Central memory CD8-positive, alpha-beta T cell (primary cell): ENCODE results near the gene DPF3.

Experiments used
- ATAC-seq: fragments of 150-1000 bp; cut with Tn5 transposase; replicated peaks from 2 replicates; pipeline ENCODE4 v1.10.0; 2022; ENCODE audit warnings: mild to moderate bottlenecking, moderate FRiP score, moderate number of reproducible peaks; ENCODE audit not compliant: poor library complexity, severe bottlenecking; ENCODE audit errors: extremely low read depth
- DNase-seq, 2 donors: peaks; one replicate each; pipeline ENCODE4 v3.0.0; 2021; ENCODE audit warnings: low spot score in 2 of 2
- H3K27ac Mint-ChIP-seq: one replicate; pipeline ENCODE4 v1.8.0; 2022; ENCODE audit warnings: low read depth, mild to moderate bottlenecking, moderate library complexity, mixed read lengths
- H3K27me3 Mint-ChIP-seq: one replicate; pipeline ENCODE4 v1.8.0; 2022; ENCODE audit warnings: mixed read lengths
- H3K36me3 Mint-ChIP-seq: one replicate; pipeline ENCODE4 v1.8.0; 2022; ENCODE audit warnings: mild to moderate bottlenecking, moderate library complexity, mixed read lengths; ENCODE audit not compliant: insufficient read depth
- H3K4me1 Mint-ChIP-seq: one replicate; pipeline ENCODE4 v1.8.0; 2022; ENCODE audit warnings: mixed read lengths
- H3K4me3 Mint-ChIP-seq: one replicate; pipeline ENCODE4 v1.8.0; 2022; ENCODE audit warnings: mild to moderate bottlenecking, moderate library complexity, mixed read lengths
- H3K9me3 Mint-ChIP-seq: one replicate; pipeline ENCODE4 v1.8.0; 2022; ENCODE audit warnings: mixed read lengths

The DPF3 gene

DNA sequence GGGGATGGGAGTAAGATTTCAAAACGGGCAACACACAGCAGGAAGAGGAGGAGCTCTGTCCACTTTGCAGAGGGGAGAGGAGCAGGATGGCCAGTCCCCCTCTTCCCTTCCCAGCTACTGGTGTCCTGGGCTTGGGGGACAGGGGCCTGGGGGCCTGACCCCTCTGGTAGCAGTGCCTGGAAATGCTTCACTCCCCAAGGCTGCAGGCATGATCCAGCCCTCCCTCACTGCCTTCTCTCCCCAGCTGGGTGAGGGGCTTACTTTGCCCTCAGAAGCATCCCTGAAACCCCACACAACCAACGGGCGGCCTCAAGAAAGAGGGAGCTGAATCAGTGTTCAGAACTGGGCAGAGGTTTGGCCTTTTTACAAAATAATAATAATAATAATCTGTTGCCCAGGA is 279.5 kb downstream of the DPF3 start:
- Mint-ChIP-seq H3K27ac (no peak overlapping the region), H3K36me3 (no peaks in the 10 kb centered on the region), H3K27me3 (peaks cover 64% of the 10 kb centered on the region), H3K4me3 (no peak overlapping the region), H3K4me1 (no peaks in the 10 kb centered on the region), H3K9me3 (no peaks in the 10 kb centered on the region)
- DNase-seq (no peak), ATAC-seq (no peak)

GRCh38 chr14:72613975-72614319 is 280.0 kb downstream of the DPF3 start:
- Mint-ChIP-seq H3K36me3 (no peaks in the 10 kb centered on the region), H3K4me3 (no peak overlapping the region), H3K9me3 (no peaks in the 10 kb centered on the region), H3K4me1 (no peaks in the 10 kb centered on the region), H3K27me3 (peaks cover 68% of the 10 kb centered on the region), H3K27ac (no peak overlapping the region)
- no peak for DNase-seq
- ATAC-seq, result no peak

DNA sequence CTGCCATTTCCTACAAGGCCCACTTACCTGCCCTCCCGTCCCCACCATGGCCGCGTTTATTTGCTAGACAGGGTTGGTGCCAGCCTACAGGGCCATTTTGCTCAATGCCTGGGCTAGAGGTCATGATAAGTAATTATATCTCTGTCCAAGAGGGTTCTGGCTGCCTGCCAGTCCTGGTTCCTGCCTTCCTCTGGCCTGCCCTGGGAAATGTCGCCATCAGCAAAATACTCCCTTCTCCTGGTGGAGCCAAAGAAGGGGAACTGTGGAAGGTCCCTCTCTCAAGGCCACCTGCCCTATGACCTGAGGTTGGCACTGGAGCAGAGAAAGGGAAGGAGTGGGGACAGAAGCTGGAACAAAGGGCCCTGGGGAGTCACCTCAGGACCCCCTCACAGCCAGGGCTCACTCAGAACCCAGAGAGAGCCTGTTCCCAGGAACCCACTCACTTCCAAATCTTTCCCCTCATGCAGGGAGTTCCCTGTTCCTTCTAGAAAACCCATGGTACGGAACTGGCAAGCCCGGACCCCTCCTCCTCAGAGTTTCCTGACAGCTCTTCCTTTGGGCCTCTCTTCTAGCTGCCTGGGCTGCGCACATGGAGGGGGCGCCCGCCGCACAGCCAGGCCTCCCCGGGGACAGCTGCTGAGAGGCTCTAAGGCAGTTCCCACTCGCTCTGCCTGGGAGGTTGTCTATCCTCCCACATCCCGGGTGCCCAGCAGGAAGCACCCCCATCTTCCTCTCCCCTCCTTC is 280.5 kb downstream of the DPF3 start:
- no peak overlapping the region for H3K4me3 Mint-ChIP-seq
- no peak overlapping the region for H3K27ac Mint-ChIP-seq
- no peak for ATAC-seq
- no peaks in the 10 kb centered on the region for H3K36me3 Mint-ChIP-seq
- H3K27me3 Mint-ChIP-seq, result peaks cover 73% of the 10 kb centered on the region
- no peak for DNase-seq
- no peaks in the 10 kb centered on the region for H3K4me1 Mint-ChIP-seq
- no peaks in the 10 kb centered on the region for H3K9me3 Mint-ChIP-seq

DNA sequence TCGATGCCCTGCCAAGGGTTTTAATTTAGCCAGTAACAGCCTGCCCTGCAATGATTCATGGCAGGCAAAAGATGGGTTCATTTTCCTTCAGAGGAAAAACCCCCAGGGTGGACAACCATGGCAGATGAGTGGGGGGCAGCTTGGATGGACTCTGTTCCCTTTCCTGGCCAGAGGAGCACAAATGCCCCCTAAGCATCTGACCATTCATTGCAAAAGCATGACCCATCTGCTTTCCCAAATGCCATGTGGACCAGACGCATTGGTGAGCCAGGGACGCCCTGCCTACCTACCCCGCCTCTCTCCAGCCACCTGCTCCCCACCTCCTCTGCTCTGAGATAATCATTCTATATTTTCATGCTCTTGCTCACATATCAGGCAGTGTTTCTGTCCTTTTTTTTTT is 281.9 kb downstream of the DPF3 start:
- Mint-ChIP-seq H3K4me1 (no peaks in the 10 kb centered on the region), H3K9me3 (no peaks in the 10 kb centered on the region), H3K4me3 (no peak overlapping the region), H3K27ac (no peak overlapping the region), H3K27me3 (peaks cover 69% of the 10 kb centered on the region), H3K36me3 (no peaks in the 10 kb centered on the region)
- no peak for DNase-seq
- ATAC-seq, result no peak

GRCh38 chr14:72611506-72611905 is 282.4 kb downstream of the DPF3 start:
- Mint-ChIP-seq H3K27me3 (peaks cover 64% of the 10 kb centered on the region), H3K9me3 (no peaks in the 10 kb centered on the region), H3K27ac (no peak overlapping the region), H3K4me3 (no peak overlapping the region), H3K4me1 (no peaks in the 10 kb centered on the region), H3K36me3 (no peaks in the 10 kb centered on the region)
- DNase-seq (no peak), ATAC-seq (no peak)

DNA sequence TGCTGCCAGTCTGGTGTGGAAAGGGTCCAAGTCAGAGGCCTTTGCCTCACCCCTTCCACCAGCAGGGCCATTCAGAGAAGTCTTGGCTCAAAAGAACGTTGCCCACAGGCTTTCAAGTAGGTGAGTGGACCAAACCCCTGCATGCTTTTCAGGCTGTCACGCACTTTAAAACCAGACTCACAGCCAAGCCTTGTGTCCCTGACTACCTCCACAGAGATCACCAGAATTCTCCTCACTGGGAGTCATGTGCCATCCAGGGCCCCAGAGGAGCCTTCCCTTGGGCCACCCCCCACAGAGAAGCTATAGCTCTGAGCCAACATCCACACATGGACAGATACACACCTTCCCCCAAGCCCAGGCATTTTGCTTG is 283.1 kb downstream of the DPF3 start:
- H3K27me3 Mint-ChIP-seq, result peaks cover 57% of the 10 kb centered on the region
- H3K36me3 Mint-ChIP-seq, result no peaks in the 10 kb centered on the region
- no peak for ATAC-seq
- no peak overlapping the region for H3K4me3 Mint-ChIP-seq
- H3K27ac Mint-ChIP-seq, result no peak overlapping the region
- DNase-seq, result no peak
- no peaks in the 10 kb centered on the region for H3K9me3 Mint-ChIP-seq
- H3K4me1 Mint-ChIP-seq, result no peaks in the 10 kb centered on the region

DNA sequence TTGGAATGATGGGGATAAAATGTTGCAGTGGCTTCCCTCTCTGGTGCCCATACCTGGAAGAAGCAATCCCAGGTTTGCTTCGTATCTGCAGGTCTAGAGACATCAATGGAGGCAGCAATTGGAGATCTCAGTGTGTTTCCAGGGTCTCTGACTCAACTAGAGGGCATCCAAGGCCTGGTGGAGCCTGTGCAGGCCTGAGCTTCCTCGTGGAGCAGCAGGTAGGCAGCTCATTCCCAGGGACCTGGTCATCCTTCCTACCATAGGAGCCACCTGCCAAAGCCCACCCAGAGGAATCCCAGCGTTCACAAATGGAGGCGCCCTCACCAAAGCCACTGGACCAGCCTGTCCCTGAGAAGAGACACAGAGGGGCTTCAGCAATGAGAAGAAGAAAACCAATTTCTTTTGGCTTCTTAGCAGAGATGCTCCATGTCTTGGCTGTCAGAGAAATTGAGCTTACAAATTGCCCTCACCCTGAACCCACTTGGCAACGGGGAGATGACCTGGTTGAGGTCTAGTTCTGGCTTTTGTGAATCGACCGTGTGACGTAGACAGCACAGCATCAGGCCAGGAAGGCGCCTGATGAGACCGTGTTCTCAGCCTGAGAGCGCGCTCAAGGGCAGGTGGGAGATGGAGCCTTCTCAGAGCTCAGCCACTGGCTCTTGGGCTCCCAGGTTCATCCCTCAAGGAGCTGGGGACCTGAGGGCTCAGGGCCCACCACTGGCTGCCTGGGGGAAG is 283.6 kb downstream of the DPF3 start:
- Mint-ChIP-seq H3K36me3 (no peaks in the 10 kb centered on the region), H3K4me3 (no peak overlapping the region), H3K27me3 (peaks cover 54% of the 10 kb centered on the region), H3K4me1 (no peaks in the 10 kb centered on the region), H3K27ac (no peak overlapping the region), H3K9me3 (no peaks in the 10 kb centered on the region)
- DNase-seq, result no peak
- no peak for ATAC-seq

DNA sequence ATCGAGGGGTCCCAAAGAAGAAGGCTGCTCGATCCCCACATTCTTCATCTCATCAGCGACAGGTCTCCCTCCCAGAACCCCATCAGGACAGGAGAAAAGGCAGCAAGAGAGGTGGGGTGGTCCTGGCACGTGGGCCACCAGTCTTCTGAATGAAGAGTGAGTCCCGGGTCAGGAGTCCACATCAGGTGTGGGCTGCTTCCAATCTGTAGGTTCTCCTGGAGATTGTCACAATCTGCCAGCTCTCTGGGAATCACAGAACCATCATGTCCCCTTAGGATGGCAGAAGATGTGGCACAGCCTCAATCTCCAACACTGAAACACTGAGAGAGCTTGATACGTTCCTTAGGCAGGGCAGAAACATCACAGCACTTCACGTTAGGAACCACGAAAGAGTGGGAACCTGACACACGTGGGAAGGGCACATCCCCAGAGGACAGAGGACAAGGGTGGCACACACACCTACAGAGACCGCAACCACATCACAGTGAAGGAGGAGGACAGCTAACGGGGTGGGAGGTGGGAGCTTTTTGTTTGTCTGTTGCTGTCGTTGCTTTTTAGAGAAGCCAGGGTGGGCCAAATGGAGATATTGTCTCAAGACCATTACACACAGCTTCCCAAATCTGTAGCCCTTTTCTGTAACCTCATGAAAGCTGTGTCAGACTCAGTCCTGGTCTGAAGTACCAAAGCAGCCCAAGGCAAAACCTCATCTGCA is 284.5 kb downstream of the DPF3 start:
- ATAC-seq (no peak), DNase-seq (no peak)
- Mint-ChIP-seq H3K4me3 (no peak overlapping the region), H3K27ac (no peak overlapping the region), H3K9me3 (no peaks in the 10 kb centered on the region), H3K36me3 (no peaks in the 10 kb centered on the region), H3K27me3 (peaks cover 62% of the 10 kb centered on the region), H3K4me1 (no peaks in the 10 kb centered on the region)

GRCh38 chr14:72608391-72609204 is 285.3 kb downstream of the DPF3 start:
- DNase-seq (no peak), ATAC-seq (no peak)
- H3K4me3 Mint-ChIP-seq, result no peak overlapping the region
- H3K27ac Mint-ChIP-seq, result no peak overlapping the region
- H3K9me3 Mint-ChIP-seq, result no peaks in the 10 kb centered on the region
- no peaks in the 10 kb centered on the region for H3K4me1 Mint-ChIP-seq
- H3K36me3 Mint-ChIP-seq, result no peaks in the 10 kb centered on the region
- H3K27me3 Mint-ChIP-seq, result peaks cover 62% of the 10 kb centered on the region

DNA sequence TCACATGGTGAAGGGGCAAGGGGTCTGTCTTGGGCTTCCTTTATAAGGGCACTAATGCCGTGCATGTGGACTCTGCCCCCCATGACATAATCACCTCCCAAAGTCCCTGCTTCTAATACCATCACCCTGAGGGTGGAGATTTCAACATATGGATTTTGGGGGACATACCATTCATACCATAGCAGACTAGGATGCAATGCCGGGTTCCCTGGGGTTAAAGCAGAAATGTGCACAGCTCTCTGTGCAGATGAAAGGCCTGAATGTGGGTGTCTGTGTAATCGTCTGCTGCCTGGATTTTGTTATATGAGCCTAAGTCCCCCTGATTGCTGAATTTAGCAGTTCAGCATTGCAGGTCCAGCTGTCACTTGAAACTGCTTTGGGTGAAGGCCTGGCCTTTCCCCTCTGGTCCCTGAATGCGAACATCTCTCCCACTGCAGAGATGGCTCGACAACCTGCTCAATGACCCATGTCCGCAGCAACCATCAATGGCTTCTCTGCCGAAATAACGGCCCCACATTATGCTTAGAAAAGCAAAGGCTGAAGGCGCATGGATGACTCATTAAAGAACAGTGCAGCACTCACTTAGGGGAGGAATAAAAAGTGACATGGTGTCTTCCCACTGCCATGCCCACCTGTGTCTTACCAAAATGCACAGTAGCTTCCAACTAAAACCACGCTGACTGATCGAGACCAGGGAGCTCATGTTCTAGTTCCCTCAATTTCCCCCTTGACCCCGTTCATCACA is 286.3 kb downstream of the DPF3 start:
- DNase-seq (no peak), ATAC-seq (no peak)
- Mint-ChIP-seq H3K4me1 (no peaks in the 10 kb centered on the region), H3K27ac (no peak overlapping the region), H3K27me3 (peaks cover 62% of the 10 kb centered on the region), H3K4me3 (no peak overlapping the region), H3K36me3 (no peaks in the 10 kb centered on the region), H3K9me3 (no peaks in the 10 kb centered on the region)

GRCh38 chr14:72606879-72607278 is 287.0 kb downstream of the DPF3 start:
- H3K9me3 Mint-ChIP-seq, result no peaks in the 10 kb centered on the region
- H3K4me3 Mint-ChIP-seq, result no peak overlapping the region
- no peaks in the 10 kb centered on the region for H3K4me1 Mint-ChIP-seq
- H3K27ac Mint-ChIP-seq, result no peak overlapping the region
- no peak for DNase-seq
- H3K27me3 Mint-ChIP-seq, result peaks cover 60% of the 10 kb centered on the region
- H3K36me3 Mint-ChIP-seq, result no peaks in the 10 kb centered on the region
- ATAC-seq, result no peak

DNA sequence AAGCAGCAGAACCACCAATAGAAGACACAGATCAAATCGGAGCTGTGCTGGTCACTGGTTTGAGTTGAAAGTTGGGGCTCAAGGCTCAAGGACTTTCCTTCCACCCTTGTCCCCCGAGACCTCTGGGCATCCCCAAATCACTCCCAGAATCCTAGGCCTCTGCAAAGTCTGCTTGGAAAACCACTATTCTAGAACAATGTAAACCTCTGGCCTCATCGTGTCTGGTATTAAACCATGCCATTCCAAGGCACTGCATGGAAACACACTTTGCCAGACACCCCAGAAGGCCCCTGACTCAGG is 288.0 kb downstream of the DPF3 start:
- no peaks in the 10 kb centered on the region for H3K4me1 Mint-ChIP-seq
- H3K4me3 Mint-ChIP-seq, result no peak overlapping the region
- H3K27me3 Mint-ChIP-seq, result peaks cover 63% of the 10 kb centered on the region
- no peaks in the 10 kb centered on the region for H3K9me3 Mint-ChIP-seq
- DNase-seq, result no peak
- H3K36me3 Mint-ChIP-seq, result no peaks in the 10 kb centered on the region
- no peak overlapping the region for H3K27ac Mint-ChIP-seq
- no peak for ATAC-seq
